Large intestine (tissue), 3 donors: ENCODE measurements around the gene MPZL1. TPM values are rescaled to one million over a fixed set of nuclear protein-coding genes. Genes with fewer than 3 reads are reported as not detected.

ENCODE experiments used
- DNase-seq, 2 donors: peaks; one replicate each; pipeline versions ENCODE4 v3.0.0 to v3.0.0-alpha.2; 2013
- H3K27ac ChIP-seq: one replicate; pipeline ENCODE4 v1.5.1; 2013; ENCODE audit warnings: low read length
- H3K27me3 ChIP-seq: 2 replicates; pipeline ENCODE4 v1.6.1; 2013; ENCODE audit warnings: low read length; ENCODE audit not compliant: control insufficient read depth, insufficient read depth
- H3K36me3 ChIP-seq: 2 replicates; pipeline ENCODE4 v1.6.1; 2013; ENCODE audit warnings: low read length; ENCODE audit not compliant: control insufficient read depth, insufficient read depth
- H3K4me1 ChIP-seq: one replicate; pipeline ENCODE4 v1.6.1; 2013; ENCODE audit warnings: low read length; ENCODE audit not compliant: control insufficient read depth, insufficient read depth
- H3K4me3 ChIP-seq: one replicate; pipeline ENCODE4 v1.5.1; 2013; ENCODE audit warnings: low read length
- H3K9me3 ChIP-seq: one replicate; pipeline ENCODE4 v1.6.1; 2013; ENCODE audit warnings: mild to moderate bottlenecking, low read depth, low read length, moderate library complexity; ENCODE audit not compliant: control insufficient read depth
- WGBS: methylation state at CpG from one replicate; pipeline ENCODE4 v1.1.5; 2013; ENCODE audit warnings: low lambda C conversion rate; ENCODE audit not compliant: insufficient coverage; 5-methylcytosine and 5-hydroxymethylcytosine counted together
- polyA plus RNA-seq: library from polyadenylated mRNA; unstranded; fragments of 120-200 nt; gene quantifications from one replicate; pipeline ENCODE4 v1.2.1, GENCODE V29; 2013

MPZL1 gene
- polyA plus RNA-seq, 1 donor = 105 TPM

- H3K27me3 ChIP-seq = no peaks in the 10 kb centered on the region
- WGBS = 57% methylated on average over 1 of the region's 2 CpGs
- H3K36me3 ChIP-seq = peaks cover 44% of the 10 kb centered on the region
- no peak overlapping the region for H3K4me3 ChIP-seq
- no peaks in the 10 kb centered on the region for H3K4me1 ChIP-seq
- H3K9me3 ChIP-seq = peaks cover 8% of the 10 kb centered on the region
- DNase-seq = no peak
- H3K27ac ChIP-seq = no peak overlapping the region
Measured at GRCh38 chr1:167775178-167775577, 53.4 kb downstream of the MPZL1 start.

- Histone ChIP-seq H3K4me3 (no peak overlapping the region), H3K9me3 (peaks cover 15% of the 10 kb centered on the region), H3K36me3 (peaks cover 43% of the 10 kb centered on the region), H3K27me3 (no peaks in the 10 kb centered on the region), H3K27ac (no peak overlapping the region), H3K4me1 (no peaks in the 10 kb centered on the region)
- no CpG with 5 or more reads among the region's 1 CpG for WGBS
- DNase-seq = no peak
Measured at GRCh38 chr1:167776151-167776550, 54.4 kb downstream of the MPZL1 start.

GRCh38 chr1:167776616-167777268, 55.0 kb downstream of the MPZL1 start:
- no CpG with 5 or more reads among the region's 1 CpG for WGBS
- Histone ChIP-seq H3K27ac (no peak overlapping the region), H3K27me3 (no peaks in the 10 kb centered on the region), H3K36me3 (peaks cover 42% of the 10 kb centered on the region), H3K9me3 (peaks cover 13% of the 10 kb centered on the region), H3K4me1 (no peaks in the 10 kb centered on the region), H3K4me3 (no peak overlapping the region)
- DNase-seq = no peak

GRCh38 chr1:167777269-167777650, 55.5 kb downstream of the MPZL1 start:
- Histone ChIP-seq H3K27ac (no peak overlapping the region), H3K36me3 (peaks cover 36% of the 10 kb centered on the region), H3K9me3 (peaks cover 11% of the 10 kb centered on the region), H3K4me1 (no peaks in the 10 kb centered on the region), H3K27me3 (no peaks in the 10 kb centered on the region), H3K4me3 (no peak overlapping the region)
- WGBS = no CpG with 5 or more reads among the region's 5 CpGs
- no peak for DNase-seq

- Histone ChIP-seq H3K27me3 (no peaks in the 10 kb centered on the region), H3K27ac (no peak overlapping the region), H3K4me1 (peaks cover 4% of the 10 kb centered on the region), H3K36me3 (peaks cover 15% of the 10 kb centered on the region), H3K4me3 (no peak overlapping the region), H3K9me3 (peaks cover 11% of the 10 kb centered on the region)
- no CpG with 5 or more reads among the region's 2 CpGs for WGBS
- DNase-seq = no peak
Measured at GRCh38 chr1:167781558-167781957, 59.8 kb downstream of the MPZL1 start.

- WGBS = no CpG with 5 or more reads among the region's 1 CpG
- Histone ChIP-seq H3K4me3 (no peak overlapping the region), H3K27ac (no peak overlapping the region), H3K27me3 (no peaks in the 10 kb centered on the region), H3K36me3 (peaks cover 16% of the 10 kb centered on the region), H3K9me3 (peaks cover 11% of the 10 kb centered on the region), H3K4me1 (peaks cover 6% of the 10 kb centered on the region)
- DNase-seq = no peak
Measured at GRCh38 chr1:167782946-167783345, 61.2 kb downstream of the MPZL1 start.

GRCh38 chr1:167784876-167785550, 63.2 kb downstream of the MPZL1 start:
- DNase-seq = no peak
- H3K27me3 ChIP-seq = no peaks in the 10 kb centered on the region
- H3K4me1 ChIP-seq = peaks cover 6% of the 10 kb centered on the region
- WGBS = no CpG with 5 or more reads among the region's 3 CpGs
- H3K36me3 ChIP-seq = peaks cover 29% of the 10 kb centered on the region
- no peak overlapping the region for H3K4me3 ChIP-seq
- no peak overlapping the region for H3K27ac ChIP-seq
- peaks cover 9% of the 10 kb centered on the region for H3K9me3 ChIP-seq

GRCh38 chr1:167786502-167786901, 64.7 kb downstream of the MPZL1 start:
- Histone ChIP-seq H3K36me3 (peaks cover 37% of the 10 kb centered on the region), H3K4me3 (no peak overlapping the region), H3K9me3 (no peaks in the 10 kb centered on the region), H3K27ac (no peak overlapping the region), H3K4me1 (peaks cover 6% of the 10 kb centered on the region), H3K27me3 (no peaks in the 10 kb centered on the region)
- WGBS = no CpG with 5 or more reads among the region's 5 CpGs
- peak in 1 of 2 donors; percentile 42 for DNase-seq

- no peaks in the 10 kb centered on the region for H3K27me3 ChIP-seq
- H3K4me1 ChIP-seq = peaks cover 6% of the 10 kb centered on the region
- H3K9me3 ChIP-seq = no peaks in the 10 kb centered on the region
- H3K4me3 ChIP-seq = no peak overlapping the region
- WGBS = no CpG with 5 or more reads among the region's 3 CpGs
- H3K36me3 ChIP-seq = peaks cover 34% of the 10 kb centered on the region
- H3K27ac ChIP-seq = no peak overlapping the region
- DNase-seq = no peak
Measured at GRCh38 chr1:167789501-167789900, 67.7 kb downstream of the MPZL1 start.

- WGBS = no CpG with 5 or more reads among the region's 5 CpGs
- H3K27ac ChIP-seq = no peak overlapping the region
- H3K9me3 ChIP-seq = no peaks in the 10 kb centered on the region
- peaks cover 33% of the 10 kb centered on the region for H3K36me3 ChIP-seq
- peaks cover 6% of the 10 kb centered on the region for H3K4me1 ChIP-seq
- H3K4me3 ChIP-seq = no peak overlapping the region
- DNase-seq = no peak
- H3K27me3 ChIP-seq = no peaks in the 10 kb centered on the region
Measured at GRCh38 chr1:167790117-167790516, 68.3 kb downstream of the MPZL1 start.
